GM13977 (cell line): ENCODE measurements around the gene ASB18.

Experiments used
- DNase-seq: peaks from one replicate; pipeline ENCODE4 v3.0.0; 2012; ENCODE audit warnings: low spot score
- in situ Hi-C: fragments of 300-500 bp; cut with MboI; formaldehyde crosslinking; loops from one replicate; pipeline ENCODE4 v1.12.0; 2022; ENCODE audit warnings: low sequenced_read_pairs, low pct_unique_long_range_greater_than_20kb, mixed read lengths, inconsistent platforms; ENCODE audit not compliant: unreplicated experiment
- TF ChIP-seq, protein P1 (sequence below): IDR thresholded peaks from 2 replicates; pipeline ENCODE4 v1.5.1; 2012; ENCODE audit warnings: mild to moderate bottlenecking, control low read depth; ENCODE audit not compliant: insufficient read depth; ENCODE audit errors: extremely low read depth, missing control alignments

The ASB18 gene

DNA sequence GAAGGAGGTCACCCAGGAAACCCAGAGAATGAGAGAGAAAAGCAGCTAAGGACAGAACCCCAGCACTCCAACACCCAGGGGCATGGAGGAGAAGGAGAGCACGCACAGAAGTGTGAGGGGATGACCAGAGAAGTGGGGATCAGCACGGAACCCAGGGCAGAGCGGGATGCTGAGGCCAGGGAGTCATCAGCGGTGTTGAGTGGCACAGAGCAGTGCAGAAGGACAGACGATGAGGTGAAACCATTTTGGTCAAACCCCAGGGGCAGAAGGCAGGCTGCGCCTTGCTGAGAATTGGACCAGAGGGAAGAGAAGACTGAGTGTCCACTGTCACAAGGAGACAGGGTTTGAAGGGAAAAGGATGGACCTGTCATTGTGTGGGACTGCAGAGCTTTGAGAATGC lies 23.4 kb upstream of the ASB18 start:
- DNase-seq, result no peak
- TF ChIP-seq, protein P1, sequence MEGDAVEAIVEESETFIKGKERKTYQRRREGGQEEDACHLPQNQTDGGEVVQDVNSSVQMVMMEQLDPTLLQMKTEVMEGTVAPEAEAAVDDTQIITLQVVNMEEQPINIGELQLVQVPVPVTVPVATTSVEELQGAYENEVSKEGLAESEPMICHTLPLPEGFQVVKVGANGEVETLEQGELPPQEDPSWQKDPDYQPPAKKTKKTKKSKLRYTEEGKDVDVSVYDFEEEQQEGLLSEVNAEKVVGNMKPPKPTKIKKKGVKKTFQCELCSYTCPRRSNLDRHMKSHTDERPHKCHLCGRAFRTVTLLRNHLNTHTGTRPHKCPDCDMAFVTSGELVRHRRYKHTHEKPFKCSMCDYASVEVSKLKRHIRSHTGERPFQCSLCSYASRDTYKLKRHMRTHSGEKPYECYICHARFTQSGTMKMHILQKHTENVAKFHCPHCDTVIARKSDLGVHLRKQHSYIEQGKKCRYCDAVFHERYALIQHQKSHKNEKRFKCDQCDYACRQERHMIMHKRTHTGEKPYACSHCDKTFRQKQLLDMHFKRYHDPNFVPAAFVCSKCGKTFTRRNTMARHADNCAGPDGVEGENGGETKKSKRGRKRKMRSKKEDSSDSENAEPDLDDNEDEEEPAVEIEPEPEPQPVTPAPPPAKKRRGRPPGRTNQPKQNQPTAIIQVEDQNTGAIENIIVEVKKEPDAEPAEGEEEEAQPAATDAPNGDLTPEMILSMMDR, result no peak
- in situ Hi-C loops, result no loop called here

DNA sequence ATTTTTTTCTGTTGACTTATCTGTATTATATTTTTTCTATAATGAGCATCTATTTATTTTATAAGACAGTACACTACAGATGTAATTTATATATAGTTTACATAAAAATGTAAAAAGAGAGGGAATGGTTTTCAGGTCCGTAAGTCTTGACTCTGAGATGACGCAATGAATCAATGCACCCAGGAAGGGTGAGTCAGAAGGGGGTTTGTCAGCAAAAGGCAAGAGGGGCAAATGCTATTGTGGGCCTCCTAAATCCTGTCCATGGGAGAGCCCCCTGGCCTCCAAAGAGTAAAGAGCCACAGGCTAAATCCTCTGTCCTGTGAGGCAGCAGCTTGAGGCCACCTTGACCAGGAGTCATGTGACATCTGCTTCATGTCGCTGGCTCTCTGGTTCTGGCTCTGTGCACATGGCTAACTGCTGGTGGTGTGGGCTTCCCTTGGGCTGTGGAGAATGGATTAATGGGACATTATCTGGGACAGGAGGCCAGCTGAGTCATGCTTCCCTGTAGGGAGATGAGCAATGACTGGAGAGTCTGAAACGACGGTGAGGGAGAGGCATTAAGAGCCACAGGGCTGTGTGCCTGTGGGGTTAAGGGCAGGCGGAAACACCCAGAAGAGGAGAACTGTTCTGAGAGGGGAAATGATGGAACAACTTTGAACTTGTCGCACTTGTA lies 22.8 kb upstream of the ASB18 start:
- TF ChIP-seq, protein P1, result no peak
- no peak for DNase-seq
- in situ Hi-C loops, result no loop called here

DNA sequence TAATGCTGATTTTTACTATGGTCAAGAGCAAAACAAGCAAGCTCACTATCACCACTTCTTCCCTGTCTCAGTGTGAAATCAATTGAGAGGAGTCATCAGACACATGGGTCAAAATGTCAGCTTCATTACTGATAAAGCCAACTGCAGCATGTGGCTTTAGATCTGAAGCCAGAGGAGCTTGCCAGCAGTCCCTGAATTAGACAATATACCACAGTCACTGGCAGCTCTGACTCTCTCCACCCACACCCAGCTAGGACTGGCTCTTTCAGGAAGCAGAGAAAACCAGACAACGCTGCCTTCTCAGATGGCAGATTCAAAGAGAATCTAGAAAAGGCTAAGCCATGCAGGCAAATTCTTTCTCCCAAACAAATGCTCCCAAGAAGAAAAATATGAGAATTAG lies 20.0 kb upstream of the ASB18 start:
- TF ChIP-seq, protein P1, result no peak
- in situ Hi-C loops, result no loop called here
- DNase-seq, result no peak

DNA sequence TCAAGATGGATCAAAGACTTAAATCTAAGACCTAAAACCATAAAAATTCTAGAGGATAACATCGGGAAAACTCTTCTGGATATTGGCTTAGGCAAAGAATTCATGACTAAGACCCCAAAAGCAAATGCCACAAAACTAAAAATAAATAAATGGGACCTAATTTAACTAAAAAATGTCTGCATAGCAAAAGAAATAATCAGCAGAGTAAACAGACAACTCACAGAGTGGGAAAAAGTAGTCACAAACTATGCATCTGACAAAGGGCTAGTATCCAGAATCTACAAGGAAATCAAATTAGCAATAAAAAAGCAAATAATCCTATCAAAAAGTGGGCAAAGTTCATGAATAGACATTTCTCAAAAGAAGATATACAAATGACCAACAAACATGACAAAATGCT lies 18.2 kb upstream of the ASB18 start:
- no peak for DNase-seq
- TF ChIP-seq, protein P1, result no peak
- in situ Hi-C loops, result no loop called here

DNA sequence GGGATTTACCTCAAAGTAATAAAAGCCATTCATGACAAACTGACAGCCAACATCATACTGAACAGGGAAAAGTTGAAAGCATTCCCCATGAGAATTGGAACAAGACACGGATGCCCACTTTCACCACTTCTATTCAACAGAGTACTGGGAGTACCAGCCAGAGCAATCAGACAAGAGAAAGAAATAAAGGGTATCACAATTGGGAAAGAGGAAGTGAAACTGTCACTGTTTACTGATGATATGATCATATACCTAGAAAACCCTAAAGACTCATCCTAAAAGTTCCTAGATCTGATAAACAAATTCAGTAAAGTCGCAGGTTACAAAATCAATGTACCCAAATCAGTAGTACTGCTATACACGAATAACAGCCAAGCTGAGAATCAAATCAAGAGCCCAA lies 17.2 kb upstream of the ASB18 start:
- TF ChIP-seq, protein P1, result no peak
- in situ Hi-C loops, result no loop called here
- no peak for DNase-seq

DNA sequence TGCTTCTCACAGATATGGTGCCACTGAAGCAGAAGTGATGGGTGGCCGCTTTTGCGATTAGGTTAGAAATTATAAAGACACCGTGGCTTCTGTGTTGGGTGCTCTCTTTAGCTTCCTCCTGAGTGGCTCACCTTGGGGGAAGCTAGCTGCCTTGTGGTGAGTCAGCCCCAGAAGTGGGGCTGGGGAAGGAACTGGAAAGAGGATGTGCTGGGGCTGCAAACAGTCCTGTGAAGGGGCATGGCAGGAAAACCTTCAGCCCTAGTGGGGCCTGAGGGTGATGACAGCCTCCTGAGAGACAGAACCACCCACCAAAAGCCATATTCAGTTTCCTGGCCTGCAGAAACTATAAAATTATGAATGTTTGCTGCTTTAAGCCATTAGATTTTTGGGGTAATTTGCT lies 8.9 kb upstream of the ASB18 start:
- in situ Hi-C loops, result no loop called here
- DNase-seq, result no peak

More for the DNA sequence above, 8.9 kb upstream of the ASB18 start:
- TF ChIP-seq, protein P1, result no peak
